ENCODE measurements around the gene SIPA1L3. TPM values are rescaled to one million over a fixed set of nuclear protein-coding genes. Genes with fewer than 3 reads are reported as not detected.

Gene SIPA1L3
- total RNA-seq, 1 experiment from 2014 or later: 66.3 TPM

DNA sequence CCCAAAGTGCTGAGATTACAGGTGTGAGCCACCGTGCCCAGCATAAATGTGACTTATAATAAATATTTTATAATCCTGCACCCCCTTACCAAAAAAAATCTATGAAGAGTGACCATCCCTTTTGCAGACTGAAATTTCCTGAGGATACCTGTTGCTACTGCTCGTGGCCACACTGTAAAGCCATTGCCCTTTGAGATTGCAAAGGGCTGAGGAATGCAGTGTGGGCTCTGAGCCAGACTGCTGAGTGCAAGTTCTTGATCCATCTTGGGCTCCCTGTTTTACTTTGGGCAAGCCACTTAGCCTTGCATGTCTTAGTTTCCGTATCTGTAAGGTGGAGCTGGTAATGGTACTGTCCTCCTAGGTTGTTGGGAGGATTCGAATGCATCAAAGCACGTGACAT, 23.4 kb downstream of the SIPA1L3 start:
- POLR2A ChIA-PET: no interaction called here
- CTCF ChIA-PET: interaction anchor here (0.5 to 1.0 kb wide), 2 partner anchors 12 to 29 kb away, joined by 4 to 8 read pairs; no protein-coding TSS in a partner anchor

DNA sequence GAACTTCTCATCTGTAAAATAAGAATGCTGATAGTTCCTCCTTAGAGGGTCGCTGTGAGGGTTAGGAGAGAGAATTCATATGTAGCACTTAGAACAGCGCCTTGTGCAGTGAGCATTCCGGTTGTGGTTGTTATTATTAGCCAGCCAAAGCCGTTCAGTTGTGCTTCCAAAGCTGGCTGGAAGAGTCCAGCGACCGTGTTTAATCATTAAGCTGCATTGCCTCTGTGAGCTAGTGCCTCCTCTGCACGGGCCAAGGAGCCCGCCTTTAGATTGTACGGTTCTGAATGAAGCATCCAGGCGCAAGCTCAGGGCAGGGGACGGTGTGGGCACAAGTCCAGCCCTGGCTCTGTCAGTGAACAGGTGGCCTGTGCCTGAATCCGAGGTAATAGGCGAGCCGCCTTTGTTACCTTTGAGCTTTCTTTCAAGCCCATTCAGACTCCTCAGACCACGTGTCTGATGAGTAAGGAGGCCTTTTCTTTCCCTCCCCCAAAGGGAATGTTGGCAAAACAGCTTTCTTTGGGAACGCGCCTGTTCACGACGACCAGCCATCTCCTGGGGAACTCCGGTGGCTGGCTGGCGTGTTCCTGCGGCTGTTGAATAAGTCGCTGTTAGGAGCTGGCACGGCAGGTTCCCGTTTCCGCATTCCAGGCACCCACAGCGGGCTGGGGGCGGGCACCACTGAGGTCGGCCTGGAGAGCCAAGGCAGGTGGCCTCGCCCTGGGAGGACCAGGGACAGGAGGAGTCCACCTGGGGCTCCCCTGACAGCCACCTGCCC, 25.1 kb downstream of the SIPA1L3 start:
- Histone ChIP-seq H3K9me3 (ENCODE audit: control insufficient read depth, insufficient read depth, low read depth, low read length) (peaks cover 21% of the 10 kb centered on the region; the same call in 1 of the 2 replicates), H3K4me3 (ENCODE audit: low read depth in 2 of 2, low read length in 2 of 2) (peak overlapping the region; percentile 53 to 74), H3K27me3 (ENCODE audit: control insufficient read depth, insufficient read depth, low read length) (no peaks in the 10 kb centered on the region), H3K27ac (ENCODE audit: low read length) (peak overlapping the region; percentile 96), H3K36me3 (ENCODE audit: control insufficient read depth, insufficient read depth, low read length) (no peaks in the 10 kb centered on the region), H3K4me1 (ENCODE audit: control insufficient read depth, insufficient read depth, low read length) (peaks cover 35% of the 10 kb centered on the region)
- TF ChIP-seq POLR2AphosphoS5 (IDR thresholded peaks at IDR 0.05; ENCODE audit: low read depth, low read length): peak; percentile 82
- TF ChIP-seq, protein P1, sequence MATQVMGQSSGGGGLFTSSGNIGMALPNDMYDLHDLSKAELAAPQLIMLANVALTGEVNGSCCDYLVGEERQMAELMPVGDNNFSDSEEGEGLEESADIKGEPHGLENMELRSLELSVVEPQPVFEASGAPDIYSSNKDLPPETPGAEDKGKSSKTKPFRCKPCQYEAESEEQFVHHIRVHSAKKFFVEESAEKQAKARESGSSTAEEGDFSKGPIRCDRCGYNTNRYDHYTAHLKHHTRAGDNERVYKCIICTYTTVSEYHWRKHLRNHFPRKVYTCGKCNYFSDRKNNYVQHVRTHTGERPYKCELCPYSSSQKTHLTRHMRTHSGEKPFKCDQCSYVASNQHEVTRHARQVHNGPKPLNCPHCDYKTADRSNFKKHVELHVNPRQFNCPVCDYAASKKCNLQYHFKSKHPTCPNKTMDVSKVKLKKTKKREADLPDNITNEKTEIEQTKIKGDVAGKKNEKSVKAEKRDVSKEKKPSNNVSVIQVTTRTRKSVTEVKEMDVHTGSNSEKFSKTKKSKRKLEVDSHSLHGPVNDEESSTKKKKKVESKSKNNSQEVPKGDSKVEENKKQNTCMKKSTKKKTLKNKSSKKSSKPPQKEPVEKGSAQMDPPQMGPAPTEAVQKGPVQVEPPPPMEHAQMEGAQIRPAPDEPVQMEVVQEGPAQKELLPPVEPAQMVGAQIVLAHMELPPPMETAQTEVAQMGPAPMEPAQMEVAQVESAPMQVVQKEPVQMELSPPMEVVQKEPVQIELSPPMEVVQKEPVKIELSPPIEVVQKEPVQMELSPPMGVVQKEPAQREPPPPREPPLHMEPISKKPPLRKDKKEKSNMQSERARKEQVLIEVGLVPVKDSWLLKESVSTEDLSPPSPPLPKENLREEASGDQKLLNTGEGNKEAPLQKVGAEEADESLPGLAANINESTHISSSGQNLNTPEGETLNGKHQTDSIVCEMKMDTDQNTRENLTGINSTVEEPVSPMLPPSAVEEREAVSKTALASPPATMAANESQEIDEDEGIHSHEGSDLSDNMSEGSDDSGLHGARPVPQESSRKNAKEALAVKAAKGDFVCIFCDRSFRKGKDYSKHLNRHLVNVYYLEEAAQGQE (IDR thresholded peaks at IDR 0.05; ENCODE audit: insufficient read depth in 1 of 2, low read depth in 2 of 2, low read length in 1 of 2): 0 out of 4 replicates have a peak, but pooled peaks of 1 of the 2 experiments have one; percentile 45
- TF ChIP-seq, protein P2, sequence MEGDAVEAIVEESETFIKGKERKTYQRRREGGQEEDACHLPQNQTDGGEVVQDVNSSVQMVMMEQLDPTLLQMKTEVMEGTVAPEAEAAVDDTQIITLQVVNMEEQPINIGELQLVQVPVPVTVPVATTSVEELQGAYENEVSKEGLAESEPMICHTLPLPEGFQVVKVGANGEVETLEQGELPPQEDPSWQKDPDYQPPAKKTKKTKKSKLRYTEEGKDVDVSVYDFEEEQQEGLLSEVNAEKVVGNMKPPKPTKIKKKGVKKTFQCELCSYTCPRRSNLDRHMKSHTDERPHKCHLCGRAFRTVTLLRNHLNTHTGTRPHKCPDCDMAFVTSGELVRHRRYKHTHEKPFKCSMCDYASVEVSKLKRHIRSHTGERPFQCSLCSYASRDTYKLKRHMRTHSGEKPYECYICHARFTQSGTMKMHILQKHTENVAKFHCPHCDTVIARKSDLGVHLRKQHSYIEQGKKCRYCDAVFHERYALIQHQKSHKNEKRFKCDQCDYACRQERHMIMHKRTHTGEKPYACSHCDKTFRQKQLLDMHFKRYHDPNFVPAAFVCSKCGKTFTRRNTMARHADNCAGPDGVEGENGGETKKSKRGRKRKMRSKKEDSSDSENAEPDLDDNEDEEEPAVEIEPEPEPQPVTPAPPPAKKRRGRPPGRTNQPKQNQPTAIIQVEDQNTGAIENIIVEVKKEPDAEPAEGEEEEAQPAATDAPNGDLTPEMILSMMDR (IDR thresholded peaks at IDR 0.05): no peak
- peak; percentile 93; the same call in 1 of the 2 replicates for TF ChIP-seq SIN3A (IDR thresholded peaks at IDR 0.05; ENCODE audit: borderline replicate concordance, insufficient read depth, low read depth, low read length)
- peak; percentile 47; the same call in 1 of the 2 replicates for TF ChIP-seq TCF7L2 (IDR thresholded peaks at IDR 0.05; ENCODE audit: low read depth, low read length)
- intact Hi-C loops (cut with micrococcal nuclease; ENCODE audit: unreplicated experiment) (no loop called here), in situ Hi-C loops (cut with HindIII; ENCODE audit: low pct_unique_long_range_greater_than_20kb, low sequenced_read_pairs) (no loop called here)
- TSS peak; percentile 96 for BruUV-seq (replicated peaks)
- ChIA-PET CTCF (interaction anchor here (0.5 to 1.7 kb wide), 6 partner anchors 25 to 210 kb away, joined by 3 to 12 read pairs (median 4); partner anchors contain the start of genes SIPA1L3 and WDR87), POLR2A (interaction anchor here (0.6 to 1.0 kb wide), 9 partner anchors 9 to 442 kb away, joined by 3 to 7 read pairs (median 4); partner anchors contain the start of genes PSMD8, SIPA1L3 and WDR87)
- ATAC-seq (peak; percentile 87), DNase-seq (ENCODE audit: low read depth, low spot score) (peak; percentile 47)

More for the DNA sequence above, 23.4 kb downstream of the SIPA1L3 start:
- in situ Hi-C loops (cut with HindIII; ENCODE audit: low pct_unique_long_range_greater_than_20kb, low sequenced_read_pairs) (no loop called here), intact Hi-C loops (cut with micrococcal nuclease; ENCODE audit: unreplicated experiment) (no loop called here)
- no peak for TF ChIP-seq TCF7L2 (IDR thresholded peaks at IDR 0.05; ENCODE audit: low read depth, low read length)
- TF ChIP-seq SIN3A (IDR thresholded peaks at IDR 0.05; ENCODE audit: borderline replicate concordance, insufficient read depth, low read depth, low read length): no peak
- TF ChIP-seq, protein P1 (IDR thresholded peaks at IDR 0.05; ENCODE audit: insufficient read depth in 1 of 2, low read depth in 2 of 2, low read length in 1 of 2): no peak
- TF ChIP-seq, protein P2 (IDR thresholded peaks at IDR 0.05): no peak
- TF ChIP-seq POLR2AphosphoS5 (IDR thresholded peaks at IDR 0.05; ENCODE audit: low read depth, low read length): no peak
- no peaks in the 10 kb centered on the region for H3K27me3 ChIP-seq (ENCODE audit: control insufficient read depth, insufficient read depth, low read length)
- peaks cover 13% of the 10 kb centered on the region; the same call in 1 of the 2 replicates for H3K9me3 ChIP-seq (ENCODE audit: control insufficient read depth, insufficient read depth, low read depth, low read length)
- H3K36me3 ChIP-seq (ENCODE audit: control insufficient read depth, insufficient read depth, low read length): no peaks in the 10 kb centered on the region
- no TSS peak for BruUV-seq (replicated peaks)
- H3K4me1 ChIP-seq (ENCODE audit: control insufficient read depth, insufficient read depth, low read length): peaks cover 35% of the 10 kb centered on the region
- H3K4me3 ChIP-seq (ENCODE audit: low read depth in 2 of 2, low read length in 2 of 2): no peak overlapping the region
- DNase-seq (ENCODE audit: low read depth, low spot score) (no peak), ATAC-seq (no peak)
- H3K27ac ChIP-seq (ENCODE audit: low read length): peak overlapping the region; percentile 40; the same call in 1 of the 2 replicates

Data from Panc1 (cell line).